ENCODE data around the gene UBE2H.
"Not testable (repeated sequence)": the region's sequence is repeated elsewhere in the genome, so short reads cannot be mapped to it uniquely, and the experiment has no call there.

Gene UBE2H

DNA sequence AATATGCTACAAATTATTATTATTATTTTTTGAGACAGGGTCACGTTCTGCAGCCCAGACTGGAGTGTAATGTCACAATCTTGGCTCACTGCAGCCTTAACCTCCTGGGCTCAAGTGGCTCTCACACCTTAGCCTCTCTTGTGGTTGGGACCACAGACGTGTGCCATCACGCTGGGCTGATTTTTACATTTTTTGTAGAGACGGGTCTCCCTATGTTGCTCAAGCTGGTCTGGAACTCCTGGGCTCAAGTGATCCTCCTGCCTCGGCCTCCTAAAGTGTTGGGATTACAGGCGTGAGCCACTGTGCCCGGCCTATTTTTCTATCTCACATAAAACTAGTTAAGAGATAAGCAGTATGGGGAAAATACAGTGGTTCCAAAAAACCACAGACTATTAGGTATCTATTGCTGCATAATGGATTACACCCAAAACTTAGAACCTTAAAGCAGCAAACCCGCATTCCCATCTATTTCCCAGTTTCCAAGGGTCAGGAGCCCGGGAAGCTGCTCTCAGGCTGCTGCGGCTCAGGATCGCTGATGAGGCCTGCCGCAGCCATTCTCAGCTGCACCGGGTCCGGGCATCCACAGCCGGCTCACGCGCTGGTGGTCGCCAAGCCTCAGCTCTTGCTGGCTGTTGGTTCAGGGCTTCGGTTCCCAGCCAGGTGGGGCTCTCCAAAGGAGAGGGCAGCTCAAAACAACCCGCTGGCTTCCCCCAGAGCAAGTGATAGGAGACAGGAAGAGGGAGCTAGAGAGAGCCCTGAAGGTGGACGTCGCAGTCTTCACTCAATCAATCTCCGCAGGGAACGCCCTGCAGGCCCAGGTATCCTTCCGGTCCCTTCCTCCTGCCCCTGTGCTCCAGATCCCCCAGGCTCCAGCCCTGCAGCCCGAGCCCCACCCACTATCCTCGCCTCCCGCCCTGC is 128.2 kb downstream of the UBE2H start:
- DNase-seq = peak in 36 of 58 donors; percentile 20 to 74 (median 43)

GRCh38 chr7:129823143-129823542 is 129.6 kb downstream of the UBE2H start:
- not testable (repeated sequence) for DNase-seq

GRCh38 chr7:129821476-129821875 is 131.3 kb downstream of the UBE2H start:
- no peak for DNase-seq

DNA sequence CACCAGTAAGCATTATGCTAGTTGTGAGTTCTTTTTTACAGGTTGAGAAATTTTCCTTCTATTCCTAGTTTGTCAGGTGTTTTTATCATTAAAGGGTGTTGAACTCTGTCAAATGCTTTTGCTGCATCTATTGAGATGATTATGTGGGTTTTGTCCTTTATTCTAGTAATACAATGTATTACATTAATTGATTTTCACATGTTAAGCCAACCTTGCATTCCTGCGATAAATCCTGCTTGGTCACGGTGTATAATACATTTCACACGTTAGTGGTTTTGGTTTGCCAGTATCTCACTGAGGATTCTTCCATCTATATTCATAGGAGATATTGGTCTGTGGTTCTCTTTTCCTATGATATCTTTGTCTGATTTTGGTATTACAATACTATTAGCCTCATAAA is 136.0 kb downstream of the UBE2H start:
- DNase-seq = no peak

GRCh38 chr7:129807863-129808262 is 144.9 kb downstream of the UBE2H start:
- DNase-seq = no peak

- DNase-seq = no peak
Observed at GRCh38 chr7:129804890-129805719, 147.7 kb downstream of the UBE2H start.

DNA sequence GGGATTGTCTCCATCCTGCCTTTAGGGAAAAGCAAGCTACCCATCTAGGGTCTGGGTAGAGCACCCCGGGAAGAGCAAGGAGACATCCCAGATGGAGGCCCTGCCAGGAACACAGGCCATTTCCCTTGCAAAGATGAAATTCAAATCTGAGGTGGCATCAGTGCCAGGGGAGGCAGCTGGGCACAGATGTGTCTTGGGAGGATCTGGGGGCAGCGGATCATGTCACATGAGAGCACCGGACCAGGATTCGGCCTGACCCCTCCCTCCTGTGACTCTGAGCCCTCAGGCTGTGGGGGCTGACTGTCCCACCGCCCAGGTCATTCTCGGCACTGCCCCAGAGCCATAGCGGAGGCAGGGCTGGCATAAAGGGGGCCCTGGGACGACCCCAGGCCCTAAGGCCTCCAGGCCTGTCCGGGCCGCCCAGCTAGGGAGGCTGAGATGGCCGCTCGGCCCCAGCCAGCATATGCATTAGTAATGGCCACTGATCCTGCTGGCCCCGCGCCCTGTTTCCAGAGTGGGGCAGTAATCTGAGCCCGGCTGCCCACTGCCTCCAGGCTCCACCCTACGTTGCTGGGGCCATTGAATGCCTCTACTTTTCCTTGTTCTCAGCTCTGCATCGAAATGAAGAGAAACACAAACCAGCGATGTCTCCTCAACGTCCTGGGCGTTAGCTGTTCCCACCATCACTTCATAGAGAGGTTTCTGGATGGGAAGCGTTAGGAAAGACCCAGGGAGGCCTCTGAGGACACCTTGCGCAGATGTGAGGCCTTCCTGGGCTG is 148.5 kb downstream of the UBE2H start:
- no peak for DNase-seq

DNA sequence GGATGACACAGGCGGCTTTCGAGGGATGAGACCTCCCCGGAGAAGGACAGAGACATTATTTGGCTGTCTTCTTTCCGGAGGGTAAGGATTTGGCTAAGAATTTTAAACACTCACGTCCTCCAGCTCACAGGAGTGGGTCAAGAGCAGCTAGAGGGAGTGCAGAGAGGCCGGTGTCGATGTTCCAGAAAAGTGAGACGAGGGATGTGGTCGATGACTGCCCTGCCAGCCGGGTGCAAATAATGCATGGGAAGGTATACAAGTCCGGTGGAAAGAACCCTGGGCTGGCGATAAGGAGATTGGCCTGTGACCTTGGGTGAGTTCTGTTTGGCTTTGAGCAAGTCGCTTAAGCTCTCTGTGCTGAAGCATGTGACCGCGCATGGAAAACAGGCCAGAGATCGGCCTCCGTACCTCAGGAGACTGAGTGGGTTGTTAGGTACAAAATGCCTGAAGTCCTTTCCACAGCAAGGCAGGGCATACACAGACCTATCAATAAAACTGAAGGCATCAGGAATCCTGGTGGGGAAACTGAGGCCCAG is 149.1 kb downstream of the UBE2H start:
- DNase-seq = no peak

DNA sequence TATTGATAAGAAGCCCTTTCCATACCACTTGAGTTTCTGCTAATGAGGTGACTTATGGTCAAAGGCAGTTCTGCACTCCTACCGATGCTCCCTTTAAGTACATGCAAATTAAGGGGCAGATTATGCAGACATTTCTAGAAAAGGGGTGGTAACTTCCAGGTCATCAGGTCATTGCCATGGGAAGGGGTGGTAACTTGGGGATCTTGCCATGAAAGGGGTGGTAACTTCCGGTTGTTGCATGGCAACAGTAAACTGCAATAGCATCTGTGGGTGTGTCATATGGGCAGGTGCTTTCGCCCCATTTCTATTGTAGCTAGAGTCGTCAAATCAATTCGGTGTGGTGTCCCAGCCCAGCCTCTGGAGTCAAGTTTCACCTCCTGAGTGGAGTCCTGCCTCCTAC is 150.9 kb downstream of the UBE2H start:
- DNase-seq = no peak

GRCh38 chr7:129800901-129801300 is 151.9 kb downstream of the UBE2H start:
- DNase-seq = no peak

DNA sequence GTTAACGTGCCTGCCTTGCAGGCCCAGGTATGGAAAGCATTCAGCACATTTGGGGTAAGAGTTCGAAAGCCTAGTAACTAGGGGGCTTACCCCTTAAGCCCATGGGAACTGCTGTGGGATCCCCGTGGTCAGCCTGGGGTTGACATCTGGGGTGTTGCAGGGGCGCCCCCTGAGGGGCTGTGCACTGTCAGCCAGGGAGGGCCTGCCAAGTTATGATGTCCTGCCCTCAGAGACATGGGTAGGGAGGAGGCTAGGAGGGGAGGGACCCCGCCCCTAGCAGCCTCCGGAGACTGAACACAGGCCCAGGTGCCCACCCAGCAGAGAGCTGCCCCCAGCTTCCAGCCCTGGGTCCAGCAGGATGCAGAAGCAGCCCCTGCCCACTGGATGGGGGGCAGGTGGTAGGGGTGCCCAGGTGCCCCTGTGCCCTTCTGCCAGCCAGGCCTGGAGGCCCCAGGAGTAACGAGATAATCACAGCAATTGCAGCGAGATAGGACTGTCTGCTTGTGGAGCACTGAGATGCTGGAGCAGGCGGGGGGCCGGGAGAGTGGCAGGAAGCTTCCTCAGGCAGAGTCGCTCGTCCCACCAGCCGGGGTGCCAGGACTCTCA is 153.3 kb downstream of the UBE2H start:
- DNase-seq = no peak

- DNase-seq = no peak
Observed at GRCh38 chr7:129798616-129799349, 154.0 kb downstream of the UBE2H start.

DNA sequence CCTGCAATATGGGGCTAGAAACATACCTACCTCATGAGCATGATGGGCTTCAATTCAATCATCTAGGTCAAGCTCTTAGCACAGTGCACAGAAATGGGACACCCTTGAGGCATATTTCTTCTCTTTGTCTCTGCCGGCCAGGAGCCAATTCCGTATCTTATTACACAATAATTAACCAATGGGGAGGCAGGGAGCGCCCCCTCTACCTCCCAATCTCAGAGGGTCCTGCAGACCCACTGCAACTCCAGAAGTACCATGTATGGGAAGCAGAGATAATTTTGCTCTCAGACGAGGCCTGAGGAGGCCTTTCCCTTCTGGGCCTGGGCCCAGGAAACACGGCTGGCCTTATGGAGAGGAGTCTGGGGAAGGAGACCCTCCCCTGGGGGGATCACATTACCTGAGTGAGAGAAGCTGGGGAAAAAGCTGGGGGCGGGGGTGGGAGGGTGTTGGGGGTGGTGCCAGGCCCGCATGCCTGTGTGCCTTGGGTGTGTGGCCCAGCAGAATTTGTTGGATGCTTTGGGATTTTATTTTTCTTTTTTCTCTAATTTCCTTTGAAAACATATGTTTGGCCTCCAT is 155.5 kb downstream of the UBE2H start:
- no peak for DNase-seq

DNA sequence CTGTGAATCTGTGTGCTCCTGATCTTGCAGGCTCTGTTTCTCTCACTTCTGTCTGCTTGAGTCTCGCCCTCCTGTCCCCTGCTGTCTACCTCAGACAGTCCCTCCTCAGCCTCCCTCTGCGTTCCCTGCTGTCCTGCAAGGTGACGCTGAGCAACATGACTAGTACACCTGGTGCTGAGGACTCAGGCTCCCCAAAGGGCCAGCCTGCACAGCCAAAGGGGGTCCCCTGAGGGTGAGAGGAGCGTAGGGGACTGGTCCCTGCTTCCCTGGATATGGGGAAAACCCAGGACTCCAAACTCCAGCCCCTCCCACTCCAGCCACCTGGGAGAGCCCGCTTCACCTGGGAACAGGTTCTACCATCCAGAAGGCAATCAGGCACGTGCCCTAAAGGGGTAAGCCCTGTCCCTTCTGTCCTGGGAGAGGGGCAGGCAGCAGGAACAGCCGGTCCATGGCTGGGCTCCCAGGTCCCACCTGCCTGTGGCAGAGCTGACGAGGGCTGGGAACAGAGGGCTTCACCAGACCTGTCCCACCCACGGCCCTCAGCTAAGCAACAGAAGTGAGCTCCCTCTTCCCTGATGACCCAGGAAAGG is 156.5 kb downstream of the UBE2H start:
- no peak for DNase-seq

DNA sequence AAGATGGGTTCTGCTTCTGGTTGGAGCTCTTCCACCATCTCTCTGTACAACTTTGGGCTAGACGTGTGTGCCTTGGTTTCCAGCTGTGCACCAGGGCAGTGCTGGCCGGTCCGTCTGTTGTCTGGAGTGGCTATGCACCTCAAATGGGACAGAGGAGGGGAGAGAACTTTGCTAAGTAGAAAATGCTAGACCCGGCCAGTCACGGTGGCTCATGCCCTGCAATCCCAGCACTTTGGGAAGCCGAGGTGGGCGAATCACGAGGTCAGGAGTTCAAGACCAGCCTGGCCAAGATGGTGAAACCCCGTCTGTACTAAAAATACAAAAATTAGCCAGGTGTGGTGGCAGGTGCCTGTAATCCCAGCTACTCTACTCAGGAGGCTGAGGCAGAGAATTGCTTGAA is 158.3 kb downstream of the UBE2H start:
- DNase-seq = not testable (repeated sequence)

DNA sequence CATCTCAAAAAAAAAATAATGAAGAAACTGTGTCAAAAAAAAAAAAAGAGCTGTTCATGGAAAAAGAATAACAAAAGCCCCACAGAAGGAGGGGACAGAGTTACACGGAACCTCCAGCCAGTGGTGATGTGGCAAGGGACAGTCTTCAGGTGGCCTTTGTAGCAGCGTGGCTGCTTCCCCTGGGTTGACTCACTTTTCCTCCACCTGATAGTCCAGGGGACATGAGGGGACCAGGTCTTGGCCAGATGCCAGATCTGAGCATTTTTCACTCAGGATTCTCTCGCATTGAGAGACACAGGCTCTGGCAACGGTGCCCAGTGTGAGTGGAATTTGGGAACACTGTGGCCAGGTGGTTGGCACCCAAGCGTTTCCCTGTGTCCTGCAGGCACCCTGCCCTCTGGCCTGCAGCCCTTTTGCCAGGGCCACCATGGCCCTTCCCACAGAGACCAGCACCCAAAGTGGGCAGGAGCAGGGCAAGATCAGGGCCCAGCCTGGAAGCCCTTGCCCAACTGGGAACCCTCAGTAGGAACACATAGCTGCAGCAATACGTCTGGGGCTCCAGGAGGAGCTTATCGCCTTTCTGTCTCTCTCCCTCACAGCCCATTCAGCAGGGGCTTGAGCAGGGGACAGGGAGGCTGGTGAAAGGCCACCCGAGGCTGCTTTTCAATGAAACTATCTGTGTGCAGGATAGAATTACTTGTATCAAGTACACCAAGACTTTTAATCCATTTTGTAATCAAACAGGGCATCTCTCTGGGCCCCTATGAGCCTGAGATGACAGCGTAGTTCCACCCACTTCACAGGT is 159.1 kb downstream of the UBE2H start:
- DNase-seq = peak in 1 of 58 donors; percentile 4

GRCh38 chr7:129792721-129793120 is 160.0 kb downstream of the UBE2H start:
- no peak for DNase-seq

DNA sequence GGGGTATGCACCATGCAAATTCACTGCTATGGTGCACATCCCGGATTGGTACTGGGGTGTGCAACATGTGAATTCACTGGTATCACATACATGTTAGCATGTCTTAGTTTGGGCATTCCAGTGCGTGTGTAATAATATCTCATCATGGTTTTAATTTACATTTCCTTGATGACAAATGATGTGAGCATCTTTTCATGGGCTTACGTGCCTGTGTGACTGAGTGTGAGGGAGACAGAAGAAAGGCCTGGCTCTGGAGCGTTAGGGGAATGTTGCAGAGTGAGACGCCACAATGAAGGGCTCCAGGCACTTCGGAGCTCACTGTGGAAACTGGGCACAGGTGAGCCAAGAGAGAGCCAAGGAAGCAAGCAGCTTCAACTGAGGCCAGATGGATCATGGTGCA is 162.6 kb downstream of the UBE2H start:
- DNase-seq = no peak

Measured in anterior cingulate cortex (tissue), 58 donors.